Small intestine (tissue), 7 donors: ENCODE data around the gene LRRIQ1. TPM values are rescaled to one million over a fixed set of nuclear protein-coding genes. Genes with fewer than 3 reads are reported as not detected.

Experiments used
- DNase-seq, 2 donors: peaks; one replicate each; pipeline versions ENCODE4 v3.0.0 to v3.0.0-alpha.2; 2013
- FAIRE-seq: peaks from 2 replicates; lab custom pipeline; 2012; peaks lifted over from hg19 to GRCh38; lab: Jason Lieb, UNC
- H3K27ac ChIP-seq, 3 donors: one replicate each; pipeline ENCODE4 v1.5.1; 2013; ENCODE audit warnings: low read length in 2 of 3, mild to moderate bottlenecking in 2 of 3, control low read depth in 1 of 3, inconsistent platforms in 1 of 3, low read depth in 1 of 3, moderate library complexity in 1 of 3
- H3K27me3 ChIP-seq, 3 donors: one replicate each; pipeline ENCODE4 v1.6.1; 2013; ENCODE audit warnings: low read length in 3 of 3, inconsistent platforms in 1 of 3; ENCODE audit not compliant: control insufficient read depth in 3 of 3, insufficient read depth in 3 of 3
- H3K36me3 ChIP-seq, 3 donors: one replicate each; pipeline ENCODE4 v1.6.1; 2013; ENCODE audit warnings: low read length in 3 of 3, inconsistent platforms in 1 of 3, low read depth in 1 of 3, mild to moderate bottlenecking in 1 of 3, moderate library complexity in 1 of 3; ENCODE audit not compliant: control insufficient read depth in 3 of 3, insufficient read depth in 2 of 3
- H3K4me1 ChIP-seq, 3 donors: one replicate each; pipeline ENCODE4 v1.6.1; 2013; ENCODE audit warnings: low read length in 2 of 3, inconsistent platforms in 1 of 3, low read depth in 1 of 3, mild to moderate bottlenecking in 1 of 3, moderate library complexity in 1 of 3; ENCODE audit not compliant: control insufficient read depth in 3 of 3, insufficient read depth in 2 of 3
- H3K4me3 ChIP-seq, 3 donors: one replicate each; pipeline ENCODE4 v1.5.1; 2013; ENCODE audit warnings: low read length in 3 of 3, control low read depth in 1 of 3, inconsistent platforms in 1 of 3, low read depth in 1 of 3, mild to moderate bottlenecking in 1 of 3, moderate library complexity in 1 of 3
- H3K9me3 ChIP-seq, 2 donors: one replicate each; pipeline ENCODE4 v1.6.1; 2013; ENCODE audit warnings: low read depth in 1 of 2, low read length in 1 of 2; ENCODE audit not compliant: control insufficient read depth in 2 of 2, insufficient read depth in 1 of 2
- WGBS, 3 donors: extraction: QIAGEN DNeasy Blood & Tissue Kit; methylation state at CpG; one replicate each; pipeline ENCODE4 v1.1.7; 2013; 5-methylcytosine and 5-hydroxymethylcytosine counted together
- polyA plus RNA-seq, 4 donors: library from polyadenylated mRNA; stranded (reverse) in 3 of 4; unstranded in 1 of 4; fragments of 200-250 nt in 3 of 4; fragments of 120-200 nt in 1 of 4; gene quantifications; one replicate each; pipeline versions ENCODE4 v1.2.1 to v1.2.3, GENCODE V29; 2013
- donor health status: healthy with polysubstance abuse.
- donor health status: control.
- donor health status: control.
- donor health status: Bipolar disorder and iron deficiency.
- donor health status: healthy.

Gene LRRIQ1
- polyA plus RNA-seq, 4 donors = 0.09 to 0.22 TPM; not detected in 2

DNA sequence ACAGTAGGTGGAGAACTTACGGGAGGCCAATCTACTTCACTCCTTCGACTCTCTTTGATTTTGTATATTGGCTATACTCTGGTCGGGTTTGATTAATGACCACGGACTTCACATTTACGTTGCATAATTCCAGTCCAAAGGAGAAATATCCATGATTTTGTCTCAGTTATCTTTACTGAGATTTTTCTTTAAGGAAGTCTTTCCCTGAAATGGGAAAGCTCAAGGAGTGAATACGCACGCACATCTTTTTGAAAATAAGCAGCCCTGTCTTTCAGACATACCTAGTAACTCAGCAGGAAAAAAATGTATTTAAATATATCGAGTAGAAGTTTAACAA is 238.1 kb downstream of the LRRIQ1 start:
- Histone ChIP-seq H3K9me3 (no peaks in the 10 kb centered on the region), H3K27me3 (peaks cover 0 to 59% (median 26%) of the 10 kb centered on the region in 3 donors), H3K27ac (no peak overlapping the region), H3K4me3 (no peak overlapping the region), H3K36me3 (no peaks in the 10 kb centered on the region), H3K4me1 (peaks cover 0 to 4% (median 0%) of the 10 kb centered on the region in 3 donors)
- 11 to 15% (median 13%) methylated on average over 8 of the region's 8 CpGs for WGBS, 3 donors
- DNase-seq (no peak), FAIRE-seq (no peak)

DNA sequence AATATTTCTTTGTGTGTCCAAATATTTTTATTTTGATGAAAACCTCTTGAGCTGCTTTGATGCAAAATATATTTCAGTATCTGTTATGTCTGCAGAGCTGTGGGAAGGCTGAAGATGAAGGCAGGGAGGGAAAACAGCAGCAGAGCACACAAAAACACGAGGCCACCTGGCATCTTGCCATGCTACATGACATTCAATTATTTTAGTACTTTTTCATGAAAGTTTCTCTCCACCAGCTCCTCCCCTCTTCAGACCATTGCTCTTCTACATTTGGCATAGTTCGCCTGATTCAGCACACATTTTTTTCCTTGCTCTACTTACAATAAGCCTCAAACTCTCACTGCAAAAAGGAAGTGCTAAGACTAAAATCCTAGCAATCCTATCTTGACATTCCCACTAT is 239.2 kb downstream of the LRRIQ1 start:
- DNase-seq (no peak), FAIRE-seq (no peak)
- Histone ChIP-seq H3K36me3 (no peaks in the 10 kb centered on the region), H3K9me3 (no peaks in the 10 kb centered on the region), H3K4me1 (peaks cover 0 to 13% (median 0%) of the 10 kb centered on the region in 3 donors), H3K27ac (no peak overlapping the region), H3K4me3 (no peak overlapping the region), H3K27me3 (peaks cover 0 to 70% (median 33%) of the 10 kb centered on the region in 3 donors)
- 5 to 14% (median 9%) methylated on average over 2 of the region's 2 CpGs for WGBS, 3 donors

DNA sequence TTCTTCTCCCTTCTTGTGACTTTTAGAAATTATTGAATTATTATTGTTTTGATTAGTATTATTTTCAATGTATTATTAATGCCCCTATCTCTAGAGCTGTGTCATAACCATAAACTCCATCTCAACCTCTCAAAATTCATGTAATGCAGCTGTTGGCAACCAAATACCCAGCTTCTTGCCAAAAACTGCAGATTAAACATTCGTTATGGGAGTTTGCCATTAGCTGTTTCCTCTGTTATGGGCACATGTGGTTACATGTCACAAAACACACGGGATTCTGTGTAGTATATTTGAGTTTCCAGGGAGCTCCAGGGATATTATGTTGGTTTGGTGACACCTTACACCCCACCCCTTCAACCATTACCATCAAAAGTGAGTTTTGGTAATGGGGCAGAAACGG is 241.0 kb downstream of the LRRIQ1 start:
- FAIRE-seq = no peak
- Histone ChIP-seq H3K4me1 (peaks cover 0 to 20% (median 0%) of the 10 kb centered on the region in 3 donors), H3K27me3 (peaks cover 2 to 85% (median 36%) of the 10 kb centered on the region in 3 donors)

DNA sequence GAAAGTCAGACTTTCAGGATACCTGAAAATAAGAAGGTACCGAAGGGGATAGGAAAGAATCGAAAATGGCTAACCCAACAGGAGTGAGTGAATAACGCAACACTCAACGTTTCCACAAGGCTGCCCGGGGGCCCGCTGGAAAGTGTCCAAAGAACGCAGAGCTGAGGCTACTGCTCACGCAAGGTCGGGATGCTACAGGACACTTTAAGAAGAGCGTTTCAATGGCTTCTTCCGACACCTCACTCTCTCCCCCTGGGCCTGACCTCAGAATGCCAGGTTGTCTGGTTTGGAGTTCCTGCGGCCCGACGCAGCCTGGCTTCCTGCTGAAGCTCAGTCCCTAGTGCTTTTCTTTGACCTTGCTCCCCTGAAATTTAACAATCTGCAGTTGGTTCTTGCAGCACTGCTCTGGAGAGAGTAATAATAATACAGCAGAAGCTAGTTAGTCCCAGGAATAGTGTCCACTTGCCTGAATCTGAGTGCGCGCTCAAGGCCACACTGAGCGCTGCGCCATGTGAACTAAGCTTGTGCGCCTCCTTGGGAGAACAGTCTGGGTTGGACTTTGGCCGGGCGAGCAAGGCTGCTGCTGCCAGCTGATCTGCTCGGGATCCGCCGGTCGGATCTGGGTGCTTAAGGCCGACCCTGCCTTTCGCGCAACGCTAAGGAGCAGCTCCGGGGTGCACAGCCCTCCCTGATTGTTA is 241.9 kb downstream of the LRRIQ1 start:
- peaks cover 2 to 80% (median 34%) of the 10 kb centered on the region in 3 donors for H3K27me3 ChIP-seq
- no peak for FAIRE-seq

More for the DNA sequence above, 241.0 kb downstream of the LRRIQ1 start:
- Histone ChIP-seq H3K4me3 (no peak overlapping the region), H3K27ac (no peak overlapping the region), H3K9me3 (no peaks in the 10 kb centered on the region), H3K36me3 (no peaks in the 10 kb centered on the region)
- DNase-seq = no peak
- 20 to 25% (median 22%) methylated on average over 3 of the region's 3 CpGs for WGBS, 3 donors

DNA sequence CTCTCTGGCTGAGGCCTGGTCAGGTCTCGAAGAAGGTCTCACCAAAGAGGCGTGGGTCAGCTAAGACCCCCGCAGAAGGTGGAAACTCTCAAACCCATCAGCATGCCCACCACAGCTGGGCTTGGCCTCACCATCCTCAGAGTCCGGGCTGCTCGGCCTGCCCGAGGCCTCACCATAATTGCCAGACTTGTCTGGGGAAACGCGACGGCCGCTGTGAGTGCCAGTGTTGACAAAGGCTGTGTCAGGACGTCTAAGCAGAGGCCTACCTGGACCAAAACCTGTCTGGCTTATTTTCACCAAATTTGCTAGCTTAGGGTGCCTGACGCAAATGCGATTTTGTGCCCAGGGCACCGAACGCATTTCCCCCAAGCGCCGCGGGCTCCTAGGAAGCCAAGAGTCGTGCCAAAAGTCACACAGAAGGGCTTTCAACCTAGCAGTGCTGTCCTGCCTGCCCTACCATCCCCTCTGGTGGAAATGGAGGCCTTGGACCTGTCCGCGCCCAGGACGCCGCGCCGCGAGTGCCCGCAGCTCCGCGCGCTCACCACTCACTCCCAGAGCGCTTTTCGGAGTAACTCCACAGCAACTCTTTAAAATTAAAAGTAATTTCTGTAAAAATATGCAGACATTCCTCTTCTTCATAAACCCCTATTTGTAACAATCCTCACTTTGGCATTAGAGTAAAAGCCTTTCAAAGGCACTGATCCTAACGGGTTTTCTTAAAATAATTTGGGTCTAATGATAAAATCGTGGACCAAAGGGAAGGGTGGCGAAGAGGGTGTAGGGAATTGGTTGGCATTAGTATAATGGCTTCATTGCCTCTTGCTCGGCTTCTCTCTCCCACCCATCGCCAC is 242.7 kb downstream of the LRRIQ1 start:
- H3K4me3 ChIP-seq = no peak overlapping the region
- 24 to 61% (median 52%) methylated on average over 37 of the region's 37 CpGs for WGBS, 3 donors
- DNase-seq = no peak
- H3K27ac ChIP-seq = no peak overlapping the region
- no peaks in the 10 kb centered on the region for H3K9me3 ChIP-seq
- H3K4me1 ChIP-seq = peaks cover 0 to 20% (median 0%) of the 10 kb centered on the region in 3 donors
- peaks cover 2 to 77% (median 27%) of the 10 kb centered on the region in 3 donors for H3K27me3 ChIP-seq
- no peak for FAIRE-seq
- no peaks in the 10 kb centered on the region for H3K36me3 ChIP-seq

More for the DNA sequence above, 241.9 kb downstream of the LRRIQ1 start:
- peak; percentile 57 to 61 for DNase-seq
- Histone ChIP-seq H3K27ac (no peak overlapping the region), H3K36me3 (no peaks in the 10 kb centered on the region), H3K4me1 (peaks cover 0 to 20% (median 0%) of the 10 kb centered on the region in 3 donors), H3K9me3 (no peaks in the 10 kb centered on the region), H3K4me3 (no peak overlapping the region)
- 13 to 23% (median 16%) methylated on average over 30 of the region's 30 CpGs for WGBS, 3 donors

DNA sequence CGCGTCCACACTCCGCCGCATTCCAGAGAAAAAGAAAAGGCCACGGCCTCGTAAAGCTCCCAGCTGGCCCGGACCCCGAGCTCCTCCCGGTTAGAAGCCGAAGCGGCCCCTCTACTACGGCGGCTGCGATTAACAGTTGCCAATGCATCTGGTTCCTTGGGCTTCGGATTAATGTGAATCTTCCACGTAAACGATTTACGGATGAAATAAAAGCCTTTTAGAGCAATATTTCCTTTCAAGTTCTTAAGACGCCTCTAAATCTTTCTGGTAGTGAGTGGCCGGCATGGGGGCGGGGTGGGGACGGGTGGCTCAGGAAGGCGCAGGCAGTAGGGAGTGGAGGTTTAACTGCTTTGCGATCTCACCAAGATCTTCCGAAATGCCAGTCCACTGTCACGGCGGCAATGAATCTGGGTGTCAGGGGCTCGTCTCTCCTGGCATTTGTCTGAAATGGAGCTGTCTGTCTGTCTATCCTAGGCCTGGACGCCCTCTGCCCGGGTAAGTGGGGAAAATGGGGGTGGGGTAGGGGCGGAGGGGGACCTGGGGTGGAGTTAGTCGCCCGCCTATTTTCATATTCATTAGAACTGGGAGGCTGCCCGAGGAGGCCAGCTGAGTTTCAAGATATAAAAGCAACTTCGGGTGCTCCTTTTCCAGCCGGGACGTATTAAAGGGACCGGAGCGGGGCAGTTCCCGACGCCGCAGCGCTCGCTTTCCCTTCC is 243.5 kb downstream of the LRRIQ1 start:
- Histone ChIP-seq H3K27ac (no peak overlapping the region), H3K36me3 (no peaks in the 10 kb centered on the region), H3K4me3 (peak overlapping the region in 2 of 3 donors; percentile 34 to 50), H3K9me3 (no peaks in the 10 kb centered on the region), H3K4me1 (peaks cover 0 to 20% (median 0%) of the 10 kb centered on the region in 3 donors), H3K27me3 (peaks cover 2 to 71% (median 27%) of the 10 kb centered on the region in 3 donors)
- FAIRE-seq = no peak
- WGBS, 3 donors = 8 to 19% (median 19%) methylated on average over 40 to 44 of the region's 44 CpGs
- DNase-seq = peak; percentile 5 to 26

DNA sequence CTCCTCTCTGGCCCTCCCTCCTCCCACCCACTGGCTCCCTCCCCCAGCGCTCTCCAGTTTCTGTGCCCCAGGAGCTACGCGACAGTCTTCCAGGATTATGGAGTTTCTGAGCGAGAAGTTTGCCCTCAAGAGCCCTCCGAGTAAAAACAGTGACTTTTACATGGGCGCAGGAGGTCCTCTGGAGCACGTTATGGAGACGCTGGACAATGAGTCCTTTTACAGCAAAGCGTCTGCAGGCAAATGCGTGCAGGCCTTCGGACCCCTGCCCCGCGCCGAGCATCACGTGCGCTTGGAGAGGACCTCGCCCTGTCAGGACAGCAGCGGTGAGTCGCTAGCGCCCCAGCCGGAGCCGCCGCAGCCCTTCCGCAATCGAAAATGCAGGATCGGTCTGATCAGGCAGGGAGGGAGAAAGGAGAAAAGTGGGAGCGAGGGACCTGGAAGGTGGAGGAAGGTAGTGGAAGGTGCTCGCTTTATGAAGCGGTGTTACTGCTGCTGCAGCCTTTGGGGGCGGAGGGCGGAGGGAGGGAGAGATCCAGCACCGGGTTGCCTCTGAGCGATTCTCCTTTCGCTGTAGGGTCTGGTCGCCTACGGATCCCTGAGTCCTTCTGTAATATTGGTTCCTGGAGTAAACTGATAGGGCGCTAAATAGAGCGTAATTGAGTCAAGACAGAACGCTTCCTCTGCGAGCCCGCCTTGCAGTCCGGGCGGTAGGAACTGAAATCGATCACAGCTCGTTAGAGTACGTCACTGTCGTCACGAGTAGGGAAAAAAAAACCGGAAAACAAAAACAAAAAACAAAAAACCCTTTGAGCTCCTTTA is 244.2 kb downstream of the LRRIQ1 start, which contains the start of gene ALX1:
Gene ALX1 (plus strand): TSS at position 56 of the 819 bp plus-strand sequence. CDS start 42 bp downstream, at position 98.
- peaks cover 2 to 68% (median 26%) of the 10 kb centered on the region in 3 donors for H3K27me3 ChIP-seq
- peak; percentile 42 to 68 for DNase-seq
- no peak within 1 kb of the TSS for H3K27ac ChIP-seq
- peak within 1 kb of the TSS in 2 of 3 donors; percentile 34 to 50 for H3K4me3 ChIP-seq
- FAIRE-seq = no peak
- no peaks in the 10 kb centered on the region for H3K9me3 ChIP-seq
- 2 to 3% (median 3%) methylated on average over 48 to 49 of the region's 49 CpGs for WGBS, 3 donors
- H3K36me3 ChIP-seq = no peaks in the 10 kb centered on the region
- peaks cover 0 to 20% (median 0%) of the 10 kb centered on the region in 3 donors for H3K4me1 ChIP-seq
